ENCODE data around the gene SHTN1. TPM values are rescaled to one million over a fixed set of nuclear protein-coding genes. Genes with fewer than 3 reads are reported as not detected.
A peak's percentile ranks its signal among the peaks of the same experiment; 100 is the strongest.

The SHTN1 gene
- total and polyA plus RNA-seq, 7 donors: 4.1 to 12.5 (median 6.1) TPM

DNA sequence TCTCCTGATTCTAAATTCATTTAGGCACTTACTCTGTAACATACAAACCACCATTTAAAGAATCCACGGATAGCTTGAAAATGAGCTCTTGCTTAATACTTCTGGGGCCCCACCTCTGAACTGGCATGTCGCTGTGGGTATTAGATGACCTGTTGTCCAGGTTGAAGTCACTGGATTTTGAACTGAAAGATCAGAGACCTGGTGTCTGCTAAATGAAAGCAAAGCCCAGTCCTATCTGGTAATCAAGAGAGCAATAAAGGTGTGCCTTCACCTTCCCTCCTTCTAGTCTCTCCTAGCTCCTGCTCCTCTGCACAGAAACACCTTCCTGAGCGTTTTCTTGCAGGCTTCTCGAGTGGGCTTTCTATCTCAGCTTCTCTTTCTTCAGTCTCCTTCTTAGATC, 151.3 kb downstream of the SHTN1 start:
- DNase-seq: no peak
- no peak for TF ChIP-seq POLR2A (IDR thresholded peaks at IDR 0.05)
- TF ChIP-seq EP300 (IDR thresholded peaks at IDR 0.05): no peak
- no peak for TF ChIP-seq POLR2AphosphoS5 (IDR thresholded peaks at IDR 0.05)
- TF ChIP-seq CTCF (IDR thresholded peaks at IDR 0.05): no peak
- H3K4me3 ChIP-seq: no peak overlapping the region
- H3K36me3 ChIP-seq: no peaks in the 10 kb centered on the region
- peaks cover 0 to 12% (median 12%) of the 10 kb centered on the region in 4 donors for H3K4me1 ChIP-seq
- 83 to 88% methylated on average over 4 of the region's 4 CpGs for WGBS, 2 donors
- no peaks in the 10 kb centered on the region for H3K27me3 ChIP-seq
- intact Hi-C loops (cut with DNase I): no loop called here
- H3K9me3 ChIP-seq: peaks cover 0 to 4% (median 1%) of the 10 kb centered on the region in 4 donors
- no peak overlapping the region for H3K27ac ChIP-seq

- WGBS, 2 donors: 92% methylated on average over 4 of the region's 4 CpGs
- Histone ChIP-seq H3K4me1 (peaks cover 0 to 16% (median 13%) of the 10 kb centered on the region in 4 donors), H3K4me3 (no peak overlapping the region), H3K9me3 (peaks cover 0 to 4% (median 1%) of the 10 kb centered on the region in 4 donors), H3K36me3 (no peaks in the 10 kb centered on the region), H3K27me3 (no peaks in the 10 kb centered on the region), H3K27ac (no peak overlapping the region)
- intact Hi-C loops (cut with DNase I): no loop called here
- no peak for DNase-seq
- TF ChIP-seq POLR2A (IDR thresholded peaks at IDR 0.05) (no peak), EP300 (IDR thresholded peaks at IDR 0.05) (no peak), POLR2AphosphoS5 (IDR thresholded peaks at IDR 0.05) (no peak), CTCF (IDR thresholded peaks at IDR 0.05) (no peak)
These were observed 151.7 kb downstream of the SHTN1 start for GRCh38 chr10:116853287-116853686.

DNA sequence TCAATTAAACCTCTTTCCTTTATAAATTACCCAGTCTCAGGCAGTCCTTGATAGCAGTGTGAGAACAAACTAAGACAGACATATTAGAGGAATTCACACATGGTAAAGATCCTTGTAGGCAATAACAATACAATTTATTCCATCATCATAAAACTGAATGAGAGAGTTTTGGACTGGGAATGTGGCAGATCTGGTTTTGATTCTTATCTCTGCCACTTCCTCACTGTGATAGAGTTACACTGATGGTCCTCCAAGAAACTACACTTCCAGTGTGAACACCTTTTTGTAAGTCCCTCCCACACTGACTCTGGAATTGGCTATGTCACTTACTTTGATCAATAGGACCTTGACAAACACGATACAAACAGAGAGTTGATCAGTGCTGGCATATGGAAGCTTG, 152.7 kb downstream of the SHTN1 start:
- Histone ChIP-seq H3K9me3 (no peaks in the 10 kb centered on the region), H3K36me3 (no peaks in the 10 kb centered on the region), H3K27ac (no peak overlapping the region), H3K27me3 (no peaks in the 10 kb centered on the region), H3K4me3 (no peak overlapping the region), H3K4me1 (peaks cover 0 to 16% (median 13%) of the 10 kb centered on the region in 4 donors)
- WGBS, 2 donors: 46 to 87% methylated on average over 1 of the region's 1 CpG
- no peak for DNase-seq
- intact Hi-C loops (cut with DNase I): no loop called here
- TF ChIP-seq CTCF (IDR thresholded peaks at IDR 0.05) (no peak), EP300 (IDR thresholded peaks at IDR 0.05) (no peak), POLR2AphosphoS5 (IDR thresholded peaks at IDR 0.05) (no peak)

GRCh38 chr10:116850058-116850611, 154.9 kb downstream of the SHTN1 start:
- intact Hi-C loops (cut with DNase I): no loop called here
- DNase-seq: no peak
- Histone ChIP-seq H3K4me1 (peaks cover 0 to 16% (median 13%) of the 10 kb centered on the region in 4 donors), H3K9me3 (no peaks in the 10 kb centered on the region), H3K27ac (peak overlapping the region; percentile 70 to 78 (median 75)), H3K4me3 (peak overlapping the region; percentile 58 to 80 (median 74)), H3K27me3 (no peaks in the 10 kb centered on the region), H3K36me3 (no peaks in the 10 kb centered on the region)
- TF ChIP-seq POLR2AphosphoS5 (IDR thresholded peaks at IDR 0.05) (no peak), CTCF (IDR thresholded peaks at IDR 0.05) (no peak), EP300 (IDR thresholded peaks at IDR 0.05) (no peak), POLR2A (IDR thresholded peaks at IDR 0.05) (no peak)
- 16 to 46% methylated on average over 10 of the region's 10 CpGs for WGBS, 2 donors
